Esophagus squamous epithelium (tissue), 4 donors: ENCODE data around the gene PLCB1.

Experiments
- POLR2A ChIP-seq, 4 donors: fragments of 450-650 bp; IDR thresholded peaks; one replicate each; pipeline ENCODE4 v1.6.1; 2017; ENCODE audit warnings: antibody characterized with exemption in 4 of 4, mild to moderate bottlenecking in 4 of 4, moderate library complexity in 3 of 4
- TF ChIP-seq, protein P1 (sequence below), 6 experiments: fragments of 450-650 bp in 4 of 6; fragments of 200-600 bp in 2 of 6; sonication (generic) in 2 of 6; IDR thresholded peaks; one replicate each; pipeline ENCODE4 v1.5.1; 2016 to 2019; ENCODE audit warnings: antibody characterized with exemption in 6 of 6, mild to moderate bottlenecking in 4 of 6, moderate library complexity in 4 of 6

- TF ChIP-seq POLR2A (IDR thresholded peaks at IDR 0.05), result no peak
- TF ChIP-seq, protein P1, sequence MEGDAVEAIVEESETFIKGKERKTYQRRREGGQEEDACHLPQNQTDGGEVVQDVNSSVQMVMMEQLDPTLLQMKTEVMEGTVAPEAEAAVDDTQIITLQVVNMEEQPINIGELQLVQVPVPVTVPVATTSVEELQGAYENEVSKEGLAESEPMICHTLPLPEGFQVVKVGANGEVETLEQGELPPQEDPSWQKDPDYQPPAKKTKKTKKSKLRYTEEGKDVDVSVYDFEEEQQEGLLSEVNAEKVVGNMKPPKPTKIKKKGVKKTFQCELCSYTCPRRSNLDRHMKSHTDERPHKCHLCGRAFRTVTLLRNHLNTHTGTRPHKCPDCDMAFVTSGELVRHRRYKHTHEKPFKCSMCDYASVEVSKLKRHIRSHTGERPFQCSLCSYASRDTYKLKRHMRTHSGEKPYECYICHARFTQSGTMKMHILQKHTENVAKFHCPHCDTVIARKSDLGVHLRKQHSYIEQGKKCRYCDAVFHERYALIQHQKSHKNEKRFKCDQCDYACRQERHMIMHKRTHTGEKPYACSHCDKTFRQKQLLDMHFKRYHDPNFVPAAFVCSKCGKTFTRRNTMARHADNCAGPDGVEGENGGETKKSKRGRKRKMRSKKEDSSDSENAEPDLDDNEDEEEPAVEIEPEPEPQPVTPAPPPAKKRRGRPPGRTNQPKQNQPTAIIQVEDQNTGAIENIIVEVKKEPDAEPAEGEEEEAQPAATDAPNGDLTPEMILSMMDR (IDR thresholded peaks at IDR 0.05), result no peak
Measured at GRCh38 chr20:8711501-8711900, 579.4 kb downstream of the PLCB1 start.
